Measurements from ENCODE around the gene GP5. TPM values are rescaled to one million over a fixed set of nuclear protein-coding genes. Genes with fewer than 3 reads are reported as not detected.

Gene GP5
- total RNA-seq, 1 experiment from 2014 or later = 0.05 TPM

DNA sequence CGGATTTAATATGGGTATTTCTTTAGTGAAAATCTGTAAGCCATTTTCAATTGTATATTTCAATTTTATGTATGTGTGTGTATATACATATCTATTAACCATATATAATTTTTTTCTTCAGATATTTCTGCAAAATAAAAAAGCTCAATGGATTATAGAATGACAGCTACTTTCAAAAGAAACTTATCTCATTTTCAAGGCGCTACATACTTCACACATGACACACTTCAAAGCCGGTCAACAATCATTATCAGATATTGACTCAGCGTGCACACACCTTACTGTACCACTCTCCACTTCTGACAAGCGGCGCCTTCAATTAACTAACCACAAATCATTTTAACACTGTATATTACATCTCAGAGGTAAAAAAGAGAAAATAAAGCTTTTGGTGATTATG is 48.1 kb upstream of the GP5 start:
- TF ChIP-seq REST (IDR thresholded peaks at IDR 0.05; ENCODE audit: insufficient read depth in 1 of 2, low read depth in 2 of 2, low read length in 1 of 2) (no peak), SIN3A (IDR thresholded peaks at IDR 0.05; ENCODE audit: borderline replicate concordance, insufficient read depth, low read depth, low read length) (no peak), POLR2AphosphoS5 (IDR thresholded peaks at IDR 0.05; ENCODE audit: low read depth, low read length) (no peak), TCF7L2 (IDR thresholded peaks at IDR 0.05; ENCODE audit: low read depth, low read length) (no peak), CTCF (IDR thresholded peaks at IDR 0.05) (no peak)
- Histone ChIP-seq H3K36me3 (ENCODE audit: control insufficient read depth, insufficient read depth, low read length) (peaks cover 67% of the 10 kb centered on the region), H3K4me3 (ENCODE audit: low read depth in 2 of 2, low read length in 2 of 2) (no peak overlapping the region), H3K27ac (ENCODE audit: low read length) (no peak overlapping the region), H3K9me3 (ENCODE audit: control insufficient read depth, insufficient read depth, low read depth, low read length) (no peaks in the 10 kb centered on the region), H3K4me1 (ENCODE audit: control insufficient read depth, insufficient read depth, low read length) (no peaks in the 10 kb centered on the region), H3K27me3 (ENCODE audit: control insufficient read depth, insufficient read depth, low read length) (no peaks in the 10 kb centered on the region)
- POLR2A ChIA-PET = interaction anchor here (0.7 kb wide), 3 partner anchors 14 to 660 kb away, joined by 5 to 10 read pairs (median 8); no protein-coding TSS in a partner anchor
- in situ Hi-C loops (cut with HindIII; ENCODE audit: low pct_unique_long_range_greater_than_20kb, low sequenced_read_pairs) = no loop called here
- ATAC-seq (no peak), DNase-seq (ENCODE audit: low read depth, low spot score) (no peak)
- no TSS peak for BruUV-seq (replicated peaks)
- CTCF ChIA-PET = interaction anchor here (0.6 kb wide), 2 partner anchors 37 to 148 kb away, joined by 3 to 4 read pairs; no protein-coding TSS in a partner anchor
- intact Hi-C loops (cut with micrococcal nuclease; ENCODE audit: unreplicated experiment) = no loop called here

GRCh38 chr3:194446754-194447153 is 47.7 kb upstream of the GP5 start:
- in situ Hi-C loops (cut with HindIII; ENCODE audit: low pct_unique_long_range_greater_than_20kb, low sequenced_read_pairs) = no loop called here
- Histone ChIP-seq H3K4me1 (ENCODE audit: control insufficient read depth, insufficient read depth, low read length) (no peaks in the 10 kb centered on the region), H3K9me3 (ENCODE audit: control insufficient read depth, insufficient read depth, low read depth, low read length) (no peaks in the 10 kb centered on the region), H3K27ac (ENCODE audit: low read length) (no peak overlapping the region), H3K27me3 (ENCODE audit: control insufficient read depth, insufficient read depth, low read length) (no peaks in the 10 kb centered on the region), H3K36me3 (ENCODE audit: control insufficient read depth, insufficient read depth, low read length) (peaks cover 67% of the 10 kb centered on the region), H3K4me3 (ENCODE audit: low read depth in 2 of 2, low read length in 2 of 2) (no peak overlapping the region)
- ChIA-PET POLR2A (interaction anchor here (0.6 to 0.7 kb wide), 2 partner anchors 14 to 131 kb away, joined by 6 to 8 read pairs; no protein-coding TSS in a partner anchor), CTCF (no interaction called here)
- intact Hi-C loops (cut with micrococcal nuclease; ENCODE audit: unreplicated experiment) = no loop called here
- TF ChIP-seq REST (IDR thresholded peaks at IDR 0.05; ENCODE audit: insufficient read depth in 1 of 2, low read depth in 2 of 2, low read length in 1 of 2) (no peak), TCF7L2 (IDR thresholded peaks at IDR 0.05; ENCODE audit: low read depth, low read length) (no peak)
- no peak for ATAC-seq
- DNase-seq (ENCODE audit: low read depth, low spot score) = no peak
- no TSS peak for BruUV-seq (replicated peaks)
